MM.1S (cell line): Measurements from ENCODE around the gene PLXNA4.

ENCODE experiments used
- DNase-seq: peaks from one replicate; pipeline ENCODE4 v3.0.0-alpha.2; 2015
- H2AFZ ChIP-seq: fragments of 300-600 bp; sonication (generic); 2 replicates; pipeline ENCODE4 v1.6.0; 2016; ENCODE audit warnings: antibody characterized with exemption, low read length
- H3F3A ChIP-seq: fragments of 300-600 bp; sonication (generic); 2 replicates; pipeline ENCODE4 v1.6.1; 2016; ENCODE audit warnings: mild to moderate bottlenecking, antibody characterized with exemption, low read length, moderate library complexity, mixed read lengths; ENCODE audit not compliant: insufficient read depth
- H3K27ac ChIP-seq: fragments of 300-600 bp; sonication (generic); 2 replicates; pipeline ENCODE4 v1.5.1; 2016; ENCODE audit warnings: mild to moderate bottlenecking, low read length
- H3K27me3 ChIP-seq: fragments of 300-600 bp; sonication (generic); replicated peaks from 2 replicates; pipeline ENCODE4 v1.6.0; 2016; ENCODE audit warnings: low read length; ENCODE audit not compliant: insufficient read depth
- H3K36me3 ChIP-seq: fragments of 300-600 bp; sonication (generic); replicated peaks from 2 replicates; pipeline ENCODE4 v1.6.1; 2016; ENCODE audit warnings: mild to moderate bottlenecking, low read length, mixed read lengths; ENCODE audit not compliant: insufficient read depth
- H3K4me1 ChIP-seq: fragments of 300-600 bp; sonication (generic); 2 replicates; pipeline ENCODE4 v1.6.1; 2016; ENCODE audit warnings: low read length, mixed read lengths
- H3K4me2 ChIP-seq: fragments of 300-600 bp; sonication (generic); 2 replicates; pipeline ENCODE4 v1.6.0; 2016; ENCODE audit warnings: low read depth, low read length
- H3K4me3 ChIP-seq: fragments of 300-600 bp; sonication (generic); 2 replicates; pipeline ENCODE4 v1.5.1; 2016; ENCODE audit warnings: low read length, mixed read lengths
- H3K79me2 ChIP-seq: fragments of 300-600 bp; sonication (generic); 2 replicates; pipeline ENCODE4 v1.6.1; 2016; ENCODE audit warnings: mixed run types, low read length, mixed read lengths
- H3K9ac ChIP-seq: fragments of 300-600 bp; sonication (generic); 2 replicates; pipeline ENCODE4 v1.6.1; 2016; ENCODE audit warnings: low read length, mixed read lengths
- H3K9me2 ChIP-seq: fragments of 300-600 bp; sonication (generic); replicated peaks from 2 replicates; pipeline ENCODE4 v1.6.1; 2016; ENCODE audit warnings: mild to moderate bottlenecking, low read length, mixed read lengths; ENCODE audit not compliant: insufficient read depth
- H3K9me3 ChIP-seq: fragments of 300-600 bp; sonication (generic); replicated peaks from 2 replicates; pipeline ENCODE4 v1.6.1; 2016; ENCODE audit warnings: mild to moderate bottlenecking, low read length, mixed read lengths; ENCODE audit not compliant: insufficient read depth
- H4K20me1 ChIP-seq: fragments of 300-600 bp; sonication (generic); 2 replicates; pipeline ENCODE4 v1.6.1; 2016; ENCODE audit warnings: mild to moderate bottlenecking, low read length, moderate library complexity, mixed read lengths; ENCODE audit not compliant: insufficient read depth
- CTCF ChIP-seq: fragments of 300-600 bp; sonication (generic); IDR thresholded peaks from 2 replicates; pipeline ENCODE4 v1.5.1; 2016; ENCODE audit warnings: antibody characterized with exemption, low read length, mixed read lengths
- EZH2 ChIP-seq: fragments of 300-600 bp; sonication (generic); optimal IDR thresholded peaks from 2 replicates; pipeline ENCODE3; 2017; ENCODE audit warnings: low read depth, mild to moderate bottlenecking, antibody characterized with exemption, low read length, mixed read lengths
- EZH2phosphoT487 ChIP-seq: fragments of 300-600 bp; sonication (generic); IDR thresholded peaks from 2 replicates; pipeline ENCODE4 v1.6.1; 2018; ENCODE audit warnings: antibody characterized with exemption, low read length

Gene PLXNA4

DNA sequence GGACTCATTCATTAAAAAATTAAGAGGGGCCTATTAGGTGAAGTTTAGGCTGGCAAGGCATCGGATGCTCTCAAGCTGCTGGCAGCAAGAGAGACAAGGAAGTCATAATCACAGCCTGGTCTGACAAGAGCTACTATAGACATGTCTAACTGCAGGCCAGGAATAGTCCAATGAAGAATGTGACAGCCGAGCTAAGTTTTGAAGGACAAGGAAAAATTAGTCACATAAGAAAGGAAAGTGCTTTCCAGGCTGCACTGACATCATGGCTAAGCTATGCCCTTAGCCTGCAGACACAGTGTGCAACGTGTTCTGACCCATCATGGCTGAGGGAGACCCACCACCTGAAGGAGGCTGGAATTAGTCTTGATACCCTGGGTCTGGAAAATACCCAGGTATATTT, 281.1 kb downstream of the PLXNA4 start:
- no peaks in the 10 kb centered on the region for H3K27me3 ChIP-seq
- H3K4me2 ChIP-seq, result no peak overlapping the region

DNA sequence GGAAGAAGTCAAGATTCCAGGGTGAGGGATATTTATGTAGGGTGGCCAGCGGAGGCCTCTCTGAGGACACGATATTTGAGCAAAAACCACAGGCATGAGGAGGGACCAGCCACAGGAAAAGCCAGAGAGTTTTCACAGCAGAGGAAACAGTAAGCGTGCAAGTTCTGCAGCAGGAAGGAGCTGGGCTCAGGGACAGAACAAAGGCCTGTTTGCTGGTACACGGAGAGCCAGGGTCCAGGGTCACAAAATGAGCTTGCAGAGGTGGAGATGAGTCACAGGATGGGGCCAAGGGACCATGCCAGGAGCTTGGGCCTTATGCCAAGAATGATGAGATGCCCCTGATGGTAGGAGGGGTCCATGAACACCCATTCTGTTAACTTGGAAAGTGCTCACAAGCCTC, 283.5 kb downstream of the PLXNA4 start:
- Histone ChIP-seq H2AFZ (no peak overlapping the region), H3K9ac (no peak overlapping the region), H3K27me3 (no peaks in the 10 kb centered on the region), H4K20me1 (no peaks in the 10 kb centered on the region), H3K4me1 (no peaks in the 10 kb centered on the region), H3K9me3 (no peaks in the 10 kb centered on the region), H3K4me3 (no peak overlapping the region), H3F3A (no peaks in the 10 kb centered on the region), H3K9me2 (no peaks in the 10 kb centered on the region), H3K4me2 (no peak overlapping the region), H3K36me3 (no peaks in the 10 kb centered on the region), H3K27ac (no peak overlapping the region), H3K79me2 (no peaks in the 10 kb centered on the region)
- no peak for DNase-seq
- TF ChIP-seq CTCF, result no peak
- TF ChIP-seq EZH2phosphoT487, result no peak
- no peak for TF ChIP-seq EZH2

More for the DNA sequence above, 281.1 kb downstream of the PLXNA4 start:
- no peak overlapping the region for H3K4me3 ChIP-seq
- H3K4me1 ChIP-seq, result no peaks in the 10 kb centered on the region
- no peaks in the 10 kb centered on the region for H3K79me2 ChIP-seq
- H3K9me2 ChIP-seq, result no peaks in the 10 kb centered on the region
- H3K27ac ChIP-seq, result no peak overlapping the region
- no peak overlapping the region for H3K9ac ChIP-seq
- H3K36me3 ChIP-seq, result no peaks in the 10 kb centered on the region
- DNase-seq, result no peak
- TF ChIP-seq EZH2phosphoT487, result no peak
- no peak for TF ChIP-seq EZH2
- no peak for TF ChIP-seq CTCF
- H4K20me1 ChIP-seq, result no peaks in the 10 kb centered on the region
- no peak overlapping the region for H2AFZ ChIP-seq
- no peaks in the 10 kb centered on the region for H3K9me3 ChIP-seq
- H3F3A ChIP-seq, result no peaks in the 10 kb centered on the region

GRCh38 chr7:132291481-132291880, 284.8 kb downstream of the PLXNA4 start:
- H4K20me1 ChIP-seq, result no peaks in the 10 kb centered on the region
- H3K9me2 ChIP-seq, result no peaks in the 10 kb centered on the region
- H3K36me3 ChIP-seq, result no peaks in the 10 kb centered on the region
- H3K79me2 ChIP-seq, result no peaks in the 10 kb centered on the region
- no peak overlapping the region for H3K27ac ChIP-seq
- H3K4me1 ChIP-seq, result no peaks in the 10 kb centered on the region
- no peaks in the 10 kb centered on the region for H3F3A ChIP-seq
- TF ChIP-seq CTCF (no peak), EZH2 (no peak), EZH2phosphoT487 (no peak)
- no peak overlapping the region for H3K4me2 ChIP-seq
- H3K9me3 ChIP-seq, result no peaks in the 10 kb centered on the region
- no peak overlapping the region for H3K4me3 ChIP-seq
- H2AFZ ChIP-seq, result no peak overlapping the region
- DNase-seq, result no peak
- H3K27me3 ChIP-seq, result no peaks in the 10 kb centered on the region
- H3K9ac ChIP-seq, result no peak overlapping the region
